Measurements from ENCODE around the gene TMCO1. TPM values are rescaled to one million over a fixed set of nuclear protein-coding genes. Genes with fewer than 3 reads are reported as not detected.
A peak's percentile ranks its signal among the peaks of the same experiment; 100 is the strongest.

Gene TMCO1
- total RNA-seq, 1 donor from 2014 or later: 83.3 TPM

DNA sequence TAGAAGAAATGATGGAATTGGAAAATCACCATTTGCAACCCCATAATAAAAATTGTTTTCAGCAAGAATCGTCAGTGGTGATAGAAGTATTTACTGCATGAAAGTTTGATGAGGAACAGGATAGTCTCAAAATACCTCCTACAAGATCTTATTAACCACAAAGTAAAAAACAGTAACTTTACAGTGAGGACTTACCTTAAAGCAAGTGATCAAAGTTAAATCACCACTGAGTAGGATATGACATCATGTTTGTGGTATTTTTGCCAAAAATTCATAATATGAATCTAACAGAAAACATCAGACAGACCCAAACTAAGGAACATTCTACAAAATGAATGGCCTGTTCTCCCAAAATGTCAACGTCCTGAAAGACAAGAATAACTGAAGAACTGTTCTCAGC lies 90.2 kb downstream of the TMCO1 start:
- no peaks in the 10 kb centered on the region for H3K9me3 Mint-ChIP-seq
- intact Hi-C loops (cut with micrococcal nuclease): no loop called here
- H3K4me1 Mint-ChIP-seq (ENCODE audit: low read depth): peaks cover 27% of the 10 kb centered on the region
- no peak overlapping the region for H3K4me3 Mint-ChIP-seq (ENCODE audit: low read depth)
- no peak for DNase-seq (ENCODE audit: low spot score)
- H3K27ac Mint-ChIP-seq: peak overlapping the region; percentile 68
- H3K27me3 Mint-ChIP-seq (ENCODE audit: low read depth): no peaks in the 10 kb centered on the region
- peaks cover 79% of the 10 kb centered on the region for H3K36me3 Mint-ChIP-seq (ENCODE audit: low read depth)

Other genes with a start within 250 kb of the TMCO1 start
- gene LRRC52, start 224.9 kb downstream of the TMCO1 start, total RNA-seq: not detected in 2 replicates
- gene MGST3, start 137.6 kb downstream of the TMCO1 start, total RNA-seq: 63.6 and 63.7 TPM in 2 replicates
- gene ALDH9A1, start 70.3 kb downstream of the TMCO1 start, total RNA-seq: 43.3 and 47.4 TPM in 2 replicates
- 94.3 and 100 TPM in 2 replicates for gene UCK2, start 58.7 kb upstream of the TMCO1 start, total RNA-seq

Measured in activated T-helper 2 cell treated with anti-CD3 and anti-CD28 coated beads, Interferon-gamma antibody, Interleukin-2, Interleukin-4, amounts not matched to agents 10 μg/mL and 5 μg/mL and 100 μg/mL, durations not matched to agents 14 hours and 24 hours and 36 hours (primary cell).